Caco-2 (cell line): ENCODE data around the gene RAD9B. TPM values are rescaled to one million over a fixed set of nuclear protein-coding genes. Genes with fewer than 3 reads are reported as not detected.

ENCODE experiments used
- BruUV-seq: library from RNA; stranded (reverse); fragments of 400-500 nt; replicated peaks from 2 replicates; lab custom pipeline; 2021; lab: Mats Ljungman, UMichigan
- CTCF ChIA-PET: fragments of 300-600 bp; sonication (Branson Sonifier 250); formaldehyde crosslinking; loops from one replicate; lab custom pipeline; 2022; ENCODE audit warnings: antibody characterized with exemption; lab: Charles Lee
- POLR2A ChIA-PET: fragments of 300-600 bp; sonication (Branson Sonifier 250); formaldehyde crosslinking; loops from one replicate; lab custom pipeline; 2022; ENCODE audit warnings: antibody characterized with exemption; lab: Charles Lee
- DNase-seq, 2 experiments: peaks; one replicate each; pipeline versions ENCODE4 v3.0.0 to v3.0.0-alpha.2; 2020 to 2022
- H3K27me3 ChIP-seq: replicated peaks from 2 replicates; pipeline ENCODE4 v1.6.0; 2011; ENCODE audit warnings: low read length; ENCODE audit not compliant: control insufficient read depth, insufficient read depth
- H3K36me3 ChIP-seq: 2 replicates; pipeline ENCODE4 v1.5.1; 2011; ENCODE audit warnings: low read length; ENCODE audit not compliant: control insufficient read depth, insufficient read depth
- H3K4me1 ChIP-seq: fragments of 250-450 bp; sonication (Bioruptor Pico); 2 replicates; pipeline ENCODE4 v1.5.1; 2020; ENCODE audit warnings: mild to moderate bottlenecking
- H3K4me3 ChIP-seq: 2 replicates; pipeline ENCODE4 v1.5.1; 2011; ENCODE audit warnings: low read depth, mild to moderate bottlenecking, control low read depth, low read length
- H3K9me3 ChIP-seq: fragments of 250-450 bp; sonication (Bioruptor Pico); 2 replicates; pipeline ENCODE4 v1.5.1; 2020; ENCODE audit warnings: mild to moderate bottlenecking, moderate library complexity
- H3K27ac Mint-ChIP-seq: one replicate; pipeline ENCODE4 v1.8.0; 2022; ENCODE audit warnings: mixed read lengths; ENCODE audit not compliant: unreplicated experiment
- H3K27me3 Mint-ChIP-seq: one replicate; pipeline ENCODE4 v1.8.0; 2022; ENCODE audit warnings: mixed read lengths; ENCODE audit not compliant: insufficient read depth, unreplicated experiment
- H3K36me3 Mint-ChIP-seq: one replicate; pipeline ENCODE4 v1.8.0; 2022; ENCODE audit warnings: mild to moderate bottlenecking, mixed read lengths; ENCODE audit not compliant: insufficient read depth, unreplicated experiment
- H3K4me1 Mint-ChIP-seq: one replicate; pipeline ENCODE4 v1.8.0; 2022; ENCODE audit warnings: low read depth, mixed read lengths; ENCODE audit not compliant: unreplicated experiment
- H3K4me3 Mint-ChIP-seq: one replicate; pipeline ENCODE4 v1.8.0; 2022; ENCODE audit warnings: mild to moderate bottlenecking, moderate library complexity, mixed read lengths; ENCODE audit not compliant: unreplicated experiment
- H3K9me3 Mint-ChIP-seq: one replicate; pipeline ENCODE4 v1.8.0; 2022; ENCODE audit warnings: mixed read lengths; ENCODE audit not compliant: unreplicated experiment
- CTCF ChIP-seq, 2 experiments: fragments of 200-600 bp in 1 of 2; IDR thresholded peaks; 1 replicate in 1 of 2; 2 replicates in 1 of 2; pipeline versions ENCODE4 v1.5.1 to v1.8.0; 2011 to 2022; ENCODE audit warnings: antibody characterized with exemption in 1 of 2, control low read depth in 1 of 2, inconsistent platforms in 1 of 2, low read depth in 1 of 2, low read length in 1 of 2, mild to moderate bottlenecking in 1 of 2, moderate library complexity in 1 of 2; ENCODE audit not compliant: insufficient read depth in 1 of 2, severe bottlenecking in 1 of 2, unreplicated experiment in 1 of 2
- intact Hi-C: fragments of 100-400 bp; cut with micrococcal nuclease; formaldehyde crosslinking; loops from one replicate; pipeline ENCODE4 v1.10.0; 2022; ENCODE audit not compliant: unreplicated experiment
- total RNA-seq: library from RNA; stranded (reverse); gene quantifications from 2 replicates; pipeline ENCODE4 v1.2.3, GENCODE V29; 2022

Gene RAD9B
- total RNA-seq, 1 experiment from 2014 or later, result 3.8 TPM

- Mint-ChIP-seq H3K36me3 (peaks cover 30% of the 10 kb centered on the region), H3K4me3 (no peak overlapping the region), H3K4me1 (no peaks in the 10 kb centered on the region), H3K9me3 (no peaks in the 10 kb centered on the region), H3K27ac (no peak overlapping the region), H3K27me3 (no peaks in the 10 kb centered on the region)
- H3K4me3 ChIP-seq, result no peak overlapping the region
- CTCF ChIA-PET, result no interaction called here
- no peaks in the 10 kb centered on the region for H3K27me3 ChIP-seq
- intact Hi-C loops, result no loop called here
- no peak for DNase-seq
- POLR2A ChIA-PET, result interaction anchor here (0.5 kb wide), 1 partner anchor 68 kb away, joined by 8 read pairs; the partner anchor contains the start of gene TCTN1
- H3K9me3 ChIP-seq, result no peaks in the 10 kb centered on the region
- TF ChIP-seq CTCF (IDR thresholded peaks at IDR 0.05; ENCODE audit: insufficient read depth in 1 of 2, low read depth in 1 of 2, low read length in 1 of 2, severe bottlenecking in 1 of 2, unreplicated experiment in 1 of 2), result no peak
- no peaks in the 10 kb centered on the region for H3K36me3 ChIP-seq
- no peaks in the 10 kb centered on the region for H3K4me1 ChIP-seq
- BruUV-seq, result no TSS peak
Measured at GRCh38 chr12:110545812-110546211, 43.7 kb downstream of the RAD9B start.

- intact Hi-C loops, result no loop called here
- Mint-ChIP-seq H3K36me3 (peaks cover 30% of the 10 kb centered on the region), H3K4me1 (no peaks in the 10 kb centered on the region), H3K27ac (no peak overlapping the region), H3K27me3 (no peaks in the 10 kb centered on the region), H3K9me3 (no peaks in the 10 kb centered on the region), H3K4me3 (no peak overlapping the region)
- no TSS peak for BruUV-seq
- DNase-seq, result no peak
- H3K4me3 ChIP-seq, result no peak overlapping the region
- H3K4me1 ChIP-seq, result no peaks in the 10 kb centered on the region
- H3K9me3 ChIP-seq, result no peaks in the 10 kb centered on the region
- H3K36me3 ChIP-seq, result no peaks in the 10 kb centered on the region
- no peak for TF ChIP-seq CTCF (IDR thresholded peaks at IDR 0.05; ENCODE audit: insufficient read depth in 1 of 2, low read depth in 1 of 2, low read length in 1 of 2, severe bottlenecking in 1 of 2, unreplicated experiment in 1 of 2)
- H3K27me3 ChIP-seq, result no peaks in the 10 kb centered on the region
- POLR2A ChIA-PET, result no interaction called here
- CTCF ChIA-PET, result no interaction called here
Measured at GRCh38 chr12:110546339-110546738, 44.2 kb downstream of the RAD9B start.

- TF ChIP-seq CTCF (IDR thresholded peaks at IDR 0.05; ENCODE audit: insufficient read depth in 1 of 2, low read depth in 1 of 2, low read length in 1 of 2, severe bottlenecking in 1 of 2, unreplicated experiment in 1 of 2), result no peak
- intact Hi-C loops, result no loop called here
- CTCF ChIA-PET, result no interaction called here
Measured at GRCh38 chr12:110547090-110547489, 45.0 kb downstream of the RAD9B start.

More at GRCh38 chr12:110547090-110547489, 45.0 kb downstream of the RAD9B start:
- Histone ChIP-seq H3K4me1 (no peaks in the 10 kb centered on the region), H3K4me3 (no peak overlapping the region), H3K36me3 (no peaks in the 10 kb centered on the region), H3K9me3 (no peaks in the 10 kb centered on the region), H3K27me3 (no peaks in the 10 kb centered on the region)
- no peak for DNase-seq
- Mint-ChIP-seq H3K9me3 (no peaks in the 10 kb centered on the region), H3K27me3 (no peaks in the 10 kb centered on the region), H3K4me1 (no peaks in the 10 kb centered on the region), H3K27ac (no peak overlapping the region), H3K36me3 (peaks cover 30% of the 10 kb centered on the region), H3K4me3 (no peak overlapping the region)
- BruUV-seq, result no TSS peak
- POLR2A ChIA-PET, result no interaction called here
